GM12892 (cell line): ENCODE data around the gene P2RY10. TPM values are rescaled to one million over a fixed set of nuclear protein-coding genes. Genes with fewer than 3 reads are reported as not detected.
A peak's percentile ranks its signal among the peaks of the same experiment; 100 is the strongest.

ENCODE experiments used
- DNase-seq: peaks from one replicate; pipeline ENCODE4 v3.0.0; 2011; ENCODE audit not compliant: insufficient read length
- FAIRE-seq: peaks from 2 replicates; lab custom pipeline; 2011; peaks lifted over from hg19 to GRCh38; lab: Jason Lieb, UNC
- POLR2A ChIP-seq: IDR thresholded peaks from 2 replicates; pipeline ENCODE4 v1.6.1; 2011; ENCODE audit warnings: low read depth, low read length, control low read depth
- POLR2AphosphoS5 ChIP-seq: IDR thresholded peaks from 2 replicates; pipeline ENCODE4 v1.6.1; 2011; ENCODE audit warnings: low read depth, low read length, control low read depth
- TAF1 ChIP-seq: IDR thresholded peaks from 2 replicates; pipeline ENCODE4 v1.6.1; 2011; ENCODE audit warnings: low read depth, mild to moderate bottlenecking, control low read depth, low read length, borderline replicate concordance
- polyA plus RNA-seq: library from polyadenylated mRNA; unstranded; fragments of >200 nt; gene quantifications from one replicate; pipeline ENCODE4 v1.2.1, GENCODE V29; 2012; ENCODE audit warnings: missing spikeins, inconsistent platforms; ENCODE audit not compliant: missing spikeins

Gene P2RY10, protein sequence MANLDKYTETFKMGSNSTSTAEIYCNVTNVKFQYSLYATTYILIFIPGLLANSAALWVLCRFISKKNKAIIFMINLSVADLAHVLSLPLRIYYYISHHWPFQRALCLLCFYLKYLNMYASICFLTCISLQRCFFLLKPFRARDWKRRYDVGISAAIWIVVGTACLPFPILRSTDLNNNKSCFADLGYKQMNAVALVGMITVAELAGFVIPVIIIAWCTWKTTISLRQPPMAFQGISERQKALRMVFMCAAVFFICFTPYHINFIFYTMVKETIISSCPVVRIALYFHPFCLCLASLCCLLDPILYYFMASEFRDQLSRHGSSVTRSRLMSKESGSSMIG
- 62.8 TPM for polyA plus RNA-seq

GRCh38 chrX:78945186-78945912 is at the start of gene P2RY10:
P2RY10 (plus strand) TSS chrX:78945391; CDS start chrX:78960521, 15,130 bp downstream.
- FAIRE-seq = peak; percentile 98
- peak; percentile 88 for TF ChIP-seq POLR2AphosphoS5
- TF ChIP-seq TAF1 = 0 out of 2 replicates have a peak, but pooled peaks have one; percentile 66
- peak; percentile 84 for TF ChIP-seq POLR2A
- no peak for DNase-seq

DNA sequence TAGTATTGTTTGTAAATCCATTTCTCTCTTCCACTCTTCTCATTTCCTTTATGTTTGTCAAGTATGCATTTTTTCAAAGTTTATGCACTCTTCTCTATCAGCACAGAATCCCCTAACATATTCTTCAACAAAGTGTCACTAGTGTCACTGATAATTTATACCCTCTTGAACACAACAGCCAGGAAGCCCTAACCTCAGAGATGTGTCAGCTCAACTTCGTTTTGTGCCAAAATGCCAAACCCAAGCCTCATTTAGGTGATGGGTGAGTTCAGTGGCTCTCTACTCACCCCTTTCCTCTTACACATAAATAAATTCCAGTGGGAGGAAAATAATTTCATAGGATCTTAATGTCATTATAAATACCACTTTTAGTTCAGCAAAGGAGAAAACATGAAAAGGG is 22.4 kb upstream of the P2RY10 start:
- TF ChIP-seq POLR2AphosphoS5 (no peak), POLR2A (no peak), TAF1 (no peak)
- FAIRE-seq = peak; percentile 87
- DNase-seq = no peak

DNA sequence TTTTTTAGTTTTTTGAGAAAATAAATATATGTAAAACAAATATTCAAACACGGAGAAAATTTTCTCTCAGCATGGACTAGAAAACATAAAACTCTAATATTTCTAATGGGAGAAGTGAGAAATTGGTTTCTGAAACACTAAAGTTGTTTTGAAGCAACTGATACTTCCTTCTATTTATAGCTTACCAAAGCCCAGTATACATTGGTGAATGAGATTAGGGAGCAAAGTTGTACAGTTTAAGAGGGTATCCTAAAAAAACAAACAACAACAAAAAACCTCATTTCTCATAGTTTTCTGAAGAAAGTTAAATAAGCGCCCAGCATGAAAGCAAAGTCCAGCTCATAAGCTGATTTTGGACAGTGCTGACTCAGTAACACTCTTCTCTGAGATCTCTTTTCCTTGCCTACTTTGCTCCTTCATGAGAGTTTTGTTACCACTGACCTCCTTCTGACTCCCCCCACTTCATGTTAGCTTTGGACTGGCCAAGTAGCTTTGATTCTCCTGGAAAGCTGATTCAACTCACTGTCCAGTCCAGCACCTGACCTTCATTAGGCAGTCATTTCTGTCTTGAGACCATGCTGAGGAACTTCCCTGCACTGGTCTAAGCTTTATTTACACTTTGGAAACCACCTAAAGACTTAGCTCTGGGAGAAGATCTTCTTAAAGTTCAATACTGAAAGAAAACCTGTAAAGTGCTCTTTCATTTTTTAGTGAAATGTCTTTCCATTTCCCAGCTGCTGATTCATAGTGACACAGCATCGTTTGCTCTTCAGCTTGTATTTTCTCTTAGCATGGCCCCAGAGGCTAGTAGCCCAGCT is 21.8 kb upstream of the P2RY10 start:
- no peak for DNase-seq
- FAIRE-seq = peak; percentile 98
- TF ChIP-seq POLR2AphosphoS5 (no peak), POLR2A (no peak)

- FAIRE-seq = no peak
- DNase-seq = no peak
- TF ChIP-seq POLR2A (no peak), POLR2AphosphoS5 (no peak), TAF1 (no peak)
These were observed 13.4 kb upstream of the P2RY10 start for GRCh38 chrX:78931814-78932213.

DNA sequence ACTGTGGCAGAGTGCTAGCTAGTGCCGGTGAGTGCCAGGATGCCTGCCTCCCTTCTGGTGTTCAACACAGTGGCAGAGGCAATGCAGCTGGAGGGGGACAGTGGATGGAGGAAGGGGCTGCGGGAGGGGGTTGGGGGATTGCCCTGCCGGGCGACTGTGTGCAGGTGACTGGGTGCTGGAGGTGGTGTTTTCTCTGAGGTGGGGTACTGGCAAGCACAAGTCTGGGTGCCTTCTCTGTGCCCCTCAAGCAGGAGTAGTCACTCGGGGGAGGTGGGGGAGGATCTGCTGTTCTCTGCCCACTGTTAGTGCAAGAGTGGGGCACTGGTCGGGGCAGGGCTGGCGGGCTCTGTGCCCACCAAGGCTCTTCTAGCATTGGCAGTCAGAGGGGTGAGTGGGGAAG is 10.3 kb upstream of the P2RY10 start:
- FAIRE-seq (no peak), DNase-seq (no peak)
- TF ChIP-seq POLR2AphosphoS5 = no peak
- TF ChIP-seq POLR2A = no peak
- TF ChIP-seq TAF1 = no peak

DNA sequence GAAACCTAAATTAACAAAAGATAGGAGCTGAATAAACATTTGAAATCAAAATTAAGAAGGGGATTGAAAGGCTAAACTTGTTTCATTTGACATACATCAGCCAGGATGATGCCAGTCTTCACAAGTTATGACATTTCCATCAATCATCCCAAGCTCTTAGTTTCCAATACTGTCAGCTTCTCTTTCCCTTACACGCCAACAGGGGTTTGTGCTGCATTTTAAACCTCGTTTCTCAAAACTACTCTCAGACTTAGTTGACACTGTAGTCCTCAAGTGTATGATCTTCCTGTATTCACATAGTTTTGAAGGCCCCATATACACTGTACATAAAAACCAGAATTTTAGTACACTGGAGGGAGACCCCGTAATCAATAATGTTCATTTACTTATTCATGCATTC is 840 bp upstream of the P2RY10 start:
- TF ChIP-seq POLR2A = 0 out of 2 replicates have a peak, but pooled peaks have one; percentile 24
- TF ChIP-seq TAF1 = no peak
- FAIRE-seq = peak; percentile 92
- no peak for DNase-seq

DNA sequence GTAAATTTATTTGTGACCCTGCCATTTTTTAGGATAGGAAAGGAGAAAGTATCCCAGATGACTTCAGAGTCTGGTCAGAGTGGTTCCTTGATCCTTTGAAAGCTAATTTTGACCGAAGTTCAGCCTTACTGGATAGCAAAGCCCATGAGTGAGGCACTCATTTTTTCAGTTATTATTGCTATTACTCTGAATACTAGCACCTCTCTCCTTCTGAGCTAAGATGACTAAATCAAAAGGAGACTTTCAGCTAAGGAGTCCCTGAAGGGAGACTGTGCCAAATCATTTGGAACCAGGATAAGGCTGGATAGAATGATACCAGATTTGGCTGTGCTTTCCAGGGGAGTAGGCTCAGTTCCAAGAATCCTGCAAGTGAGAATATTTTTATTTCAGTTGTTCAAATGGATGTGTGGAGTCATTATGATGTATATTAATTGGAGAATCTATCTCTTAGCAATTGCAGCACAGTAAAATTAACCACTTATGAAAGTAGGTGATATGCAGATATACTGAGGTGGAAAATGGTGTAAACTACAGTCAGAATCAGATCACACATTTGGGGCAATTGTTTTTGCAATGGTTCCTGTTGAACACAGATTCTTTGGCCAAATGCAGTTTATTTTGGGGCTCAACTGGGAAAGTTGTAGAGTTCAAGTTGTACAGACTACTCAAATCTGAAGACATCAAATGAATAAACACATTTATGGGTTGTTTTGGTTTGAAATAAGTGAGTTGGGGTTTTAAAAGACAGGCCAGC is 1.2 kb downstream of the P2RY10 start:
- TF ChIP-seq POLR2AphosphoS5 (no peak), POLR2A (no peak; the same call in 1 of the 2 replicates), TAF1 (no peak)
- no peak for FAIRE-seq
- no peak for DNase-seq

DNA sequence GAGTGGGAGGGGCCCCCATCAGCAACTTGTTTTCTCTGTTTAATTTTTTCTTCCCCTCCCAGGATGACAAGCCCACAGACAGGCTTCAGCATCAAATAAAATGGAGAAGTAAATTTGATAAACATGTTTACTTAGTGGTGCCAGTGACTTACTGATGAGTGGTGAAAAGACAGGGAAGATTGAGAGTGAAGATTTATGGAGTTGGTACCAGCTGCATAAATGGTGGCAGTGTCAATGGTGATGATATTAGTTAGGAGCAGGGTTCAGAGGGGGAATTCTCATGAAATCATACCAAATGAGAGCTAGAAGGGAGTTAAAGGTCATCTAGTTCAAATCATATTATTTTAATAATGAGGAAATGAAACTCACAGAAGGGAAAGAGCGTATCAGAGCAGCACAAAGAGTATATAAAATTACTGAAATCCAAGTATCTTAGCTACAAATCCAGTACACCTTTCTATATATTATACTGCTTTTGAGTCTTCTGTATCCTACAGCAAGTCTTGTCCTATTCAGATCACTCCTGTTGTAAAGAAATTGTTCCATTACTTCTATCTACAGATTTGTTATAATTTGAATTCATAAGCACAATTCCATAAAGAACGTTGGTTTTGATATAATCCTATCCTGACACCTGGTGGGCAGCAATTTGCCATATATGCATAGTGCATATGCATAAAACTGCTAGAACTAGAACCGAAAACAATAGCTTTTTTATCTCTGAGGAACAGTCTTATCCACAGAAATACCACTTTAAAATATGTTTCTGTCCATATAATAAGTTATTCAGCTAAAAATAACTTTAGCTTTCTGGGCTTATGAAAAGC is 5.0 kb downstream of the P2RY10 start:
- no peak for DNase-seq
- no peak for TF ChIP-seq TAF1
- no peak for TF ChIP-seq POLR2AphosphoS5
- TF ChIP-seq POLR2A = no peak
- peak; percentile 91 for FAIRE-seq

DNA sequence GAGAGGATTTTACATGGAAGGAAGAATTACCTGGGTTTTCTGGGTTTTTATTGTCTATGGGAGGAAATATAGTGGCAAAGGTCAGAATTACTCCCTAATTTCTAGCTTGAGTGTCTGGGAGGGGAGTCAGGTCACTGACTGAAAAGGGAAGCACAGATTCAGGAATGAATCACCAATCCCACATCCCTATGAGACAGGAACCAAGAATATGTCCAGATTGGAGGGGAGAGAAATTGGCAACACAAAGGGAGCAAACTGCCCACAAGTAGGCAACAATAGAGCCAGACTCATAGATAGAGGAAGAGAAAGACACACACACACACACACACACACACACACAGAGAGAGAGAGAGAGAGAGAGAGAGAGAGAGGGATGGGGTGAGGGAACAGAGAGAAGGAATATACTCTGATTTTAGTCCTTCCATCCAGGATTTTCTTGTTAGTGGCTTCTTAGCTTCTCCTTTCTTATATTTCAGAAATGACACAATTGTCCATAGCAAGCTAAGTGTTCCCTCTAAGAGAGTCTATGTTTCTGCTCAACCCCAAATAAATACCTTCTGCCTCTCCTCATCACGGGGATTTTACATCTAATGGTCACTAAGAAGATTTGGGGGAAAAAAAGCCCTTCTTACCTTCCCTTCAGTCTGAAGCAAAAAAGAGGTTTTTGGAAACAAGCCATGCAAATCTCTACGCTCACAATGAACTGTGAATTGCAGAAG is 12.0 kb downstream of the P2RY10 start:
- DNase-seq (no peak), FAIRE-seq (no peak)
- TF ChIP-seq POLR2AphosphoS5 (no peak; the same call in 1 of the 2 replicates), POLR2A (peak; percentile 35; the same call in 1 of the 2 replicates)

DNA sequence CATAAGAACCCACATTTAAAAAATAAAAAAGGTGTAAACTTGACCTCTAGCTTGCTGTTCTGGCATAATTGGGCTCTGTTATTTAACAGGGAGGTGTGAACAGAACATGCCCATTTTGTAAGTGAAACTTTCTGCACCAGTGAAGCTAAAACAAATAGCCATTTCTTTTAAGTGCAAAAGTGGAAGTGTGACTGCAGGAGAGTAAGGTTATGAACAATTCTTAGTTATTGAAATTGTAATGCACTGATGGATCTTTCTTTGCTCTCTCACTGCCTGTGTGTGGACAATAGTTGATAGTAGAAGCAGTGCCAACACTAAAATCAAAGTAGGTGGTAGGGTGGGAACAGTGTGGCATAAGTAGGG is 12.6 kb downstream of the P2RY10 start:
- no peak for TF ChIP-seq TAF1
- 0 out of 2 replicates have a peak, but pooled peaks have one; percentile 24 for TF ChIP-seq POLR2AphosphoS5
- 0 out of 2 replicates have a peak, but pooled peaks have one; percentile 37 for TF ChIP-seq POLR2A
- FAIRE-seq (peak; percentile 97), DNase-seq (no peak)
